HepG2 (cell line): ENCODE results near the gene MACROD2. TPM values are rescaled to one million over a fixed set of nuclear protein-coding genes. Genes with fewer than 3 reads are reported as not detected.

Experiments
- ATAC-seq: fragments of 200-7000 bp; cut with Tn5 transposase; 3 replicates; pipeline ENCODE4 v1.9.1; 2020; ENCODE audit warnings: mild to moderate bottlenecking, moderate library complexity
- BruUV-seq: library from RNA; stranded (reverse); fragments of 400-500 nt; replicated peaks from 2 replicates; lab custom pipeline; 2021; lab: Mats Ljungman, UMichigan
- CTCF ChIA-PET: fragments of 300-600 bp; formaldehyde crosslinking; extraction: SDS; loops from one replicate; lab custom pipeline; 2021; ENCODE audit warnings: low total read pairs, inconsistent platforms, low intra/inter-chr PET ratio; lab: Yijun Ruan, JAX
- POLR2A ChIA-PET: fragments of 350-600 bp; sonication (Branson Sonifier 250); formaldehyde crosslinking; loops from one replicate; lab custom pipeline; 2020; ENCODE audit warnings: antibody characterized with exemption, inconsistent platforms; lab: Yijun Ruan, JAX
- DNase-seq: peaks from one replicate; pipeline ENCODE4 v3.0.0-alpha.2; 2015; ENCODE audit warnings: low spot score
- FAIRE-seq: peaks from 3 replicates; lab custom pipeline; 2011; peaks lifted over from hg19 to GRCh38; lab: Jason Lieb, UNC
- H2AFZ ChIP-seq: one replicate; pipeline ENCODE4 v1.6.1; 2011; ENCODE audit warnings: low read length, inconsistent platforms
- H3K27ac ChIP-seq: fragments of 300-600 bp; 3 replicates; pipeline ENCODE4 v1.8.0; 2011; ENCODE audit warnings: mixed run types, mild to moderate bottlenecking, mixed read lengths, low read length, inconsistent platforms; ENCODE audit not compliant: insufficient read depth; ENCODE audit errors: extremely low read length
- H3K27me3 ChIP-seq, 2 experiments: fragments of 200-600 bp in 1 of 2; 2 replicates in 1 of 2; 3 replicates in 1 of 2; pipeline versions ENCODE4 v1.6.0 to v1.8.0; 2011; ENCODE audit warnings: low read length in 2 of 2, mild to moderate bottlenecking in 2 of 2, moderate library complexity in 2 of 2, inconsistent platforms in 1 of 2; ENCODE audit not compliant: insufficient read depth in 2 of 2, control insufficient read depth in 1 of 2
- H3K36me3 ChIP-seq, 2 experiments: fragments of 200-600 bp in 1 of 2; replicated peaks in 1 of 2; 2 replicates in 1 of 2; 3 replicates in 1 of 2; pipeline versions ENCODE4 v1.5.1 to v1.8.0; 2011; ENCODE audit warnings: low read length in 2 of 2, inconsistent platforms in 1 of 2; ENCODE audit not compliant: insufficient read depth in 2 of 2, control insufficient read depth in 1 of 2
- H3K4me1 ChIP-seq: 2 replicates; pipeline ENCODE4 v1.5.1; 2012; ENCODE audit warnings: low read length, inconsistent platforms; ENCODE audit not compliant: insufficient read depth
- H3K4me2 ChIP-seq: 2 replicates; pipeline ENCODE4 v1.6.0; 2011; ENCODE audit warnings: low read depth, low read length, inconsistent platforms
- H3K4me3 ChIP-seq, 3 experiments: fragments of 200-600 bp in 1 of 3; sonication (generic), shearing (Covaris generic) in 1 of 3; replicated peaks in 1 of 3; 2 replicates each; pipeline ENCODE4 v1.5.1; 2011 to 2016; ENCODE audit warnings: low read length in 3 of 3, inconsistent platforms in 2 of 3, low read depth in 2 of 3, mild to moderate bottlenecking in 2 of 3, control low read depth in 1 of 3, mixed read lengths in 1 of 3; ENCODE audit not compliant: insufficient read depth in 1 of 3
- H3K79me2 ChIP-seq: one replicate; pipeline ENCODE4 v1.6.1; 2011; ENCODE audit warnings: low read length, inconsistent platforms; ENCODE audit not compliant: insufficient read depth
- H3K9ac ChIP-seq: 2 replicates; pipeline ENCODE4 v1.6.0; 2011; ENCODE audit warnings: mild to moderate bottlenecking, low read depth, low read length, inconsistent platforms; ENCODE audit not compliant: insufficient read depth
- H3K9me3 ChIP-seq: 2 replicates; pipeline ENCODE4 v1.5.1; 2012; ENCODE audit warnings: mild to moderate bottlenecking, low read length
- H4K20me1 ChIP-seq: 2 replicates; pipeline ENCODE4 v1.6.0; 2011; ENCODE audit warnings: inconsistent platforms, mild to moderate bottlenecking, low read length, moderate library complexity; ENCODE audit not compliant: insufficient read depth
- RCOR2 ChIP-seq: IDR thresholded peaks from 2 replicates; pipeline ENCODE4 v1.6.1; 2016; ENCODE audit warnings: missing biosample characterization, missing genetic modification reagents
- SMAD3 ChIP-seq: sonication (generic); formaldehyde crosslinking; IDR thresholded peaks from 2 replicates; pipeline ENCODE4 v1.4.0; 2020; ENCODE audit warnings: missing genetic modification reagents
- SOX13 ChIP-seq, 3 experiments: fragments of 450-650 bp in 1 of 3; sonication (generic) in 1 of 3; formaldehyde crosslinking in 1 of 3; IDR thresholded peaks in 2 of 3; conservative IDR thresholded peaks in 1 of 3; 2 replicates each; pipeline versions ENCODE4 v1.5.0 to v1.6.1; 2016 to 2020; ENCODE audit warnings: antibody characterized with exemption in 1 of 3, mild to moderate bottlenecking in 1 of 3, missing compliant biosample characterization in 1 of 3, missing genetic modification reagents in 1 of 3, moderate library complexity in 1 of 3
- ZBTB7B ChIP-seq: sonication (generic); formaldehyde crosslinking; IDR thresholded peaks from 2 replicates; pipeline ENCODE4 v1.4.0; 2020; ENCODE audit warnings: missing genetic modification reagents
- ZNF24 ChIP-seq: fragments of 450-650 bp; IDR thresholded peaks from 2 replicates; pipeline ENCODE4 v1.6.1; 2017; ENCODE audit warnings: antibody characterized with exemption, mild to moderate bottlenecking
- ZNF552 ChIP-seq: sonication (generic); formaldehyde crosslinking; IDR thresholded peaks from 2 replicates; pipeline ENCODE4 v1.9.0; 2022; ENCODE audit warnings: missing genetic modification reagents, mild to moderate bottlenecking, borderline replicate concordance
- ZNF772 ChIP-seq: sonication (generic); formaldehyde crosslinking; IDR thresholded peaks from 2 replicates; pipeline ENCODE4 v1.5.0; 2020; ENCODE audit warnings: mild to moderate bottlenecking, missing genetic modification reagents
- WGBS: methylation state at CpG from one replicate; pipeline ENCODE4 v1.1.6; 2017; ENCODE audit warnings: low lambda C conversion rate; 5-methylcytosine and 5-hydroxymethylcytosine counted together
- in situ Hi-C: cut with HindIII; loops from 2 replicates; pipeline ENCODE4 v1.10.0; 2017; ENCODE audit warnings: low pct_unique_long_range_greater_than_20kb; ENCODE audit not compliant: extremely low pct_ligation_motif_present
- intact Hi-C: fragments of 100-400 bp; cut with micrococcal nuclease; formaldehyde crosslinking; loops from one replicate; pipeline ENCODE4 v1.10.0; 2022; ENCODE audit not compliant: unreplicated experiment
- polyA plus RNA-seq, 8 experiments: library from polyadenylated mRNA; depleted of rRNA in 3 of 8; stranded (reverse) in 7 of 8; unstranded in 1 of 8; fragments of >200 nt; fragmentation: Illumina TruSeq in 4 of 8; extraction: Trizol in 4 of 8; gene quantifications; 2 replicates each; pipeline versions ENCODE4 v1.2.1 to v1.2.3, GENCODE V29; 2011 to 2016; ENCODE audit warnings: low read depth in 4 of 8, missing spikeins in 1 of 8, mixed read lengths in 1 of 8; ENCODE audit not compliant: insufficient read depth in 1 of 8
- total RNA-seq, 5 experiments: library from RNA; depleted of rRNA; stranded (reverse); fragments of >200 nt; fragmentation: Illumina TruSeq; extraction: Trizol; gene quantifications; 2 replicates each; pipeline ENCODE4 v1.2.3, GENCODE V29; 2016; ENCODE audit warnings: low read depth in 1 of 5
- TF ChIP-seq, protein P1 (sequence below): sonication (generic); formaldehyde crosslinking; IDR thresholded peaks from 2 replicates; pipeline ENCODE4 v1.4.0; 2020; ENCODE audit warnings: missing genetic modification reagents
- TF ChIP-seq, protein P2 (sequence below): sonication (generic); formaldehyde crosslinking; IDR thresholded peaks from 2 replicates; pipeline ENCODE4 v1.4.0; 2020; ENCODE audit warnings: mild to moderate bottlenecking, missing genetic modification reagents, borderline replicate concordance

The MACROD2 gene
- total and polyA plus RNA-seq, 2 of the 13 experiments (the other 11 are each of a cell fraction or from before 2014, with no cell fraction given) = 0.13 to 0.51 TPM

- Histone ChIP-seq H3K79me2 (no peaks in the 10 kb centered on the region), H3K36me3 (no peaks in the 10 kb centered on the region), H3K27me3 (no peaks in the 10 kb centered on the region), H3K4me3 (no peak overlapping the region), H3K27ac (no peak overlapping the region), H3K4me2 (no peak overlapping the region), H3K9ac (no peak overlapping the region), H3K9me3 (peaks cover 69% of the 10 kb centered on the region), H2AFZ (no peak overlapping the region), H3K4me1 (no peaks in the 10 kb centered on the region), H4K20me1 (no peaks in the 10 kb centered on the region)
- no peak for TF ChIP-seq RCOR2
- no peak for TF ChIP-seq ZNF552 (CRISPR knock-in tag)
- no peak for TF ChIP-seq ZBTB7B (CRISPR knock-in tag)
- TF ChIP-seq SOX13 (IDR thresholded peaks at IDR 0.05) = no peak
- no peak for TF ChIP-seq SOX13 (CRISPR knock-in tag; conservative IDR thresholded peaks at IDR 0.05 in 1 of 2, IDR thresholded peaks at IDR 0.05 in 1 of 2)
- no peak for TF ChIP-seq ZNF24
- TF ChIP-seq, protein P1, sequence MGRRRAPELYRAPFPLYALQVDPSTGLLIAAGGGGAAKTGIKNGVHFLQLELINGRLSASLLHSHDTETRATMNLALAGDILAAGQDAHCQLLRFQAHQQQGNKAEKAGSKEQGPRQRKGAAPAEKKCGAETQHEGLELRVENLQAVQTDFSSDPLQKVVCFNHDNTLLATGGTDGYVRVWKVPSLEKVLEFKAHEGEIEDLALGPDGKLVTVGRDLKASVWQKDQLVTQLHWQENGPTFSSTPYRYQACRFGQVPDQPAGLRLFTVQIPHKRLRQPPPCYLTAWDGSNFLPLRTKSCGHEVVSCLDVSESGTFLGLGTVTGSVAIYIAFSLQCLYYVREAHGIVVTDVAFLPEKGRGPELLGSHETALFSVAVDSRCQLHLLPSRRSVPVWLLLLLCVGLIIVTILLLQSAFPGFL (CRISPR knock-in tag) = no peak
- TF ChIP-seq, protein P2, sequence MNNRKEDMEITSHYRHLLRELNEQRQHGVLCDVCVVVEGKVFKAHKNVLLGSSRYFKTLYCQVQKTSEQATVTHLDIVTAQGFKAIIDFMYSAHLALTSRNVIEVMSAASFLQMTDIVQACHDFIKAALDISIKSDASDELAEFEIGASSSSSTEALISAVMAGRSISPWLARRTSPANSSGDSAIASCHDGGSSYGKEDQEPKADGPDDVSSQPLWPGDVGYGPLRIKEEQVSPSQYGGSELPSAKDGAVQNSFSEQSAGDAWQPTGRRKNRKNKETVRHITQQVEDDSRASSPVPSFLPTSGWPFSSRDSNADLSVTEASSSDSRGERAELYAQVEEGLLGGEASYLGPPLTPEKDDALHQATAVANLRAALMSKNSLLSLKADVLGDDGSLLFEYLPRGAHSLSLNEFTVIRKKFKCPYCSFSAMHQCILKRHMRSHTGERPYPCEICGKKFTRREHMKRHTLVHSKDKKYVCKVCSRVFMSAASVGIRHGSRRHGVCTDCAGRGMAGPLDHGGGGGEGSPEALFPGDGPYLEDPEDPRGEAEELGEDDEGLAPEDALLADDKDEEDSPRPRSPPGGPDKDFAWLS (CRISPR knock-in tag) = no peak
- TF ChIP-seq ZNF772 (CRISPR knock-in tag) = no peak
- no peak for TF ChIP-seq SMAD3 (CRISPR knock-in tag)
- ChIA-PET POLR2A (no interaction called here), CTCF (no interaction called here)
- in situ Hi-C loops = no loop called here
- intact Hi-C loops = no loop called here
- WGBS = 20% methylated on average over 3 of the region's 3 CpGs
- no peak for FAIRE-seq
- no peak for DNase-seq
- no peak for ATAC-seq
- no TSS peak for BruUV-seq
These were observed 1788.7 kb downstream of the MACROD2 start for GRCh38 chr20:15784020-15784419.
